ENCODE data around the gene SDCBP2. TPM values are rescaled to one million over a fixed set of nuclear protein-coding genes. Genes with fewer than 3 reads are reported as not detected.

The SDCBP2 gene
- polyA plus RNA-seq, 1 donor (not counting 4 experiments of a cell fraction or from before 2014, with no cell fraction given), result 36.0 TPM

- no peaks in the 10 kb centered on the region for H4K20me1 ChIP-seq (ENCODE audit: control insufficient read depth, extremely low read depth, insufficient read depth, low read length)
- dilution Hi-C loops (cut with MboI; ENCODE audit: extremely low pct_ligation_motif_present, low sequenced_read_pairs), result no loop called here
- FAIRE-seq (no peak), DNase-seq (ENCODE audit: low read depth, low spot score) (no peak)
- H3K4me1 ChIP-seq (ENCODE audit: control insufficient read depth, extremely low read depth, insufficient read depth, low read length), result peaks cover 9% of the 10 kb centered on the region
- H3K9ac ChIP-seq (ENCODE audit: control insufficient read depth, extremely low read depth, insufficient read depth, low read length), result no peak overlapping the region
- H3K4me2 ChIP-seq (ENCODE audit: control insufficient read depth, extremely low read depth, insufficient read depth, low read depth, low read length), result no peak overlapping the region
- H3K9me1 ChIP-seq (ENCODE audit: control insufficient read depth, extremely low read depth, insufficient read depth, low read length), result no peaks in the 10 kb centered on the region
- no peaks in the 10 kb centered on the region for H3K9me3 ChIP-seq (ENCODE audit: control insufficient read depth, low read depth, low read length)
- no peaks in the 10 kb centered on the region for H3K27me3 ChIP-seq (ENCODE audit: control insufficient read depth, extremely low read depth, insufficient read depth, low read length)
- TF ChIP-seq EZH2 (IDR thresholded peaks at IDR 0.05; ENCODE audit: low read length) (no peak), CTCF (optimal IDR thresholded peaks at IDR 0.05 in 1 of 3, IDR thresholded peaks at IDR 0.05 in 1 of 3, conservative IDR thresholded peaks at IDR 0.05 in 1 of 3; ENCODE audit: extremely low read depth in 1 of 3, insufficient read depth in 2 of 3, low read length in 3 of 3) (no peak)
- H3K79me2 ChIP-seq (ENCODE audit: control insufficient read depth, insufficient read depth, low read length), result no peaks in the 10 kb centered on the region
- no peak overlapping the region for H2AFZ ChIP-seq (ENCODE audit: control insufficient read depth, low read length)
- H3K36me3 ChIP-seq (ENCODE audit: control insufficient read depth in 2 of 2, extremely low read depth in 1 of 2, insufficient read depth in 2 of 2, low read length in 2 of 2), result peaks cover 0 to 6% of the 10 kb centered on the region in 2 experiments
- H3K4me3 ChIP-seq (ENCODE audit: control insufficient read depth in 2 of 3, extremely low read depth in 1 of 3, insufficient read depth in 2 of 3, low read depth in 1 of 3, low read length in 3 of 3), result no peak overlapping the region
- H3K27ac ChIP-seq (ENCODE audit: control insufficient read depth, insufficient read depth, low read length), result no peak overlapping the region
Observed at GRCh38 chr20:1296922-1297321, 32.0 kb downstream of the SDCBP2 start.

- DNase-seq (ENCODE audit: low read depth, low spot score) (no peak), FAIRE-seq (no peak)
- H4K20me1 ChIP-seq (ENCODE audit: control insufficient read depth, extremely low read depth, insufficient read depth, low read length), result no peaks in the 10 kb centered on the region
- H3K4me3 ChIP-seq (ENCODE audit: control insufficient read depth in 2 of 3, extremely low read depth in 1 of 3, insufficient read depth in 2 of 3, low read depth in 1 of 3, low read length in 3 of 3), result no peak overlapping the region
- H3K27me3 ChIP-seq (ENCODE audit: control insufficient read depth, extremely low read depth, insufficient read depth, low read length), result no peaks in the 10 kb centered on the region
- no peaks in the 10 kb centered on the region for H3K79me2 ChIP-seq (ENCODE audit: control insufficient read depth, insufficient read depth, low read length)
- H3K4me1 ChIP-seq (ENCODE audit: control insufficient read depth, extremely low read depth, insufficient read depth, low read length), result peaks cover 7% of the 10 kb centered on the region
- peaks cover 0 to 6% of the 10 kb centered on the region in 2 experiments for H3K36me3 ChIP-seq (ENCODE audit: control insufficient read depth in 2 of 2, extremely low read depth in 1 of 2, insufficient read depth in 2 of 2, low read length in 2 of 2)
- TF ChIP-seq CTCF (optimal IDR thresholded peaks at IDR 0.05 in 1 of 3, IDR thresholded peaks at IDR 0.05 in 1 of 3, conservative IDR thresholded peaks at IDR 0.05 in 1 of 3; ENCODE audit: extremely low read depth in 1 of 3, insufficient read depth in 2 of 3, low read length in 3 of 3), result no peak
- TF ChIP-seq EZH2 (IDR thresholded peaks at IDR 0.05; ENCODE audit: low read length), result no peak
- no peaks in the 10 kb centered on the region for H3K9me1 ChIP-seq (ENCODE audit: control insufficient read depth, extremely low read depth, insufficient read depth, low read length)
- dilution Hi-C loops (cut with MboI; ENCODE audit: extremely low pct_ligation_motif_present, low sequenced_read_pairs), result no loop called here
- H3K9me3 ChIP-seq (ENCODE audit: control insufficient read depth, low read depth, low read length), result no peaks in the 10 kb centered on the region
- H2AFZ ChIP-seq (ENCODE audit: control insufficient read depth, low read length), result no peak overlapping the region
- no peak overlapping the region for H3K9ac ChIP-seq (ENCODE audit: control insufficient read depth, extremely low read depth, insufficient read depth, low read length)
- H3K4me2 ChIP-seq (ENCODE audit: control insufficient read depth, extremely low read depth, insufficient read depth, low read depth, low read length), result no peak overlapping the region
- no peak overlapping the region for H3K27ac ChIP-seq (ENCODE audit: control insufficient read depth, insufficient read depth, low read length)
Observed at GRCh38 chr20:1296117-1296610, 32.8 kb downstream of the SDCBP2 start.

Data from keratinocyte (primary cell).